Hematopoietic multipotent progenitor cell (in vitro differentiated cells): ENCODE results near the gene XRN2. TPM values are rescaled to one million over a fixed set of nuclear protein-coding genes. Genes with fewer than 3 reads are reported as not detected.

Source experiments
- DNase-seq, 3 donors: peaks; one replicate each; pipeline ENCODE4 v3.0.0-alpha.2; 2011 to 2015; ENCODE audit warnings: low read depth in 2 of 3, low spot score in 2 of 3
- total RNA-seq: library from RNA; depleted of rRNA; stranded (reverse); fragments of >200 nt; gene quantifications from one replicate; pipeline ENCODE4 v1.2.3, GENCODE V29; 2012

The XRN2 gene
- total RNA-seq, 1 donor = 46.6 TPM

GRCh38 chr20:21291026-21291425, 12.1 kb upstream of the XRN2 start:
- no peak for DNase-seq

- no peak for DNase-seq
Measured at GRCh38 chr20:21294755-21295154, 8.4 kb upstream of the XRN2 start.

- no peak for DNase-seq
Measured at GRCh38 chr20:21301940-21302663, 1.0 kb upstream of the XRN2 start.

- DNase-seq = no peak
Measured at GRCh38 chr20:21302664-21303060, 469 bp upstream of the XRN2 start.

- DNase-seq = peak in 2 of 3 donors; percentile 48 to 64
Measured at GRCh38 chr20:21303872-21304586, 898 bp downstream of the XRN2 start.

- no peak for DNase-seq
Measured at GRCh38 chr20:21308340-21308739, 5.2 kb downstream of the XRN2 start.

GRCh38 chr20:21309678-21310467, 6.7 kb downstream of the XRN2 start:
- DNase-seq = no peak

- DNase-seq = no peak
Measured at GRCh38 chr20:21312813-21313474, 9.8 kb downstream of the XRN2 start.

- DNase-seq = peak in 1 of 3 donors; percentile 29
Measured at GRCh38 chr20:21315138-21315537, 12.0 kb downstream of the XRN2 start.

GRCh38 chr20:21322083-21322710, 19.1 kb downstream of the XRN2 start:
- no peak for DNase-seq

GRCh38 chr20:21322921-21323331, 19.8 kb downstream of the XRN2 start:
- DNase-seq = no peak

- DNase-seq = no peak
Measured at GRCh38 chr20:21323640-21324039, 20.5 kb downstream of the XRN2 start.

- DNase-seq = no peak
Measured at GRCh38 chr20:21324126-21324525, 21.0 kb downstream of the XRN2 start.

GRCh38 chr20:21325296-21325695, 22.2 kb downstream of the XRN2 start:
- peak in 2 of 3 donors; percentile 25 to 43 for DNase-seq

GRCh38 chr20:21326700-21327099, 23.6 kb downstream of the XRN2 start:
- no peak for DNase-seq

- DNase-seq = no peak
Measured at GRCh38 chr20:21336455-21337151, 33.5 kb downstream of the XRN2 start.

GRCh38 chr20:21338291-21338690, 35.2 kb downstream of the XRN2 start:
- no peak for DNase-seq

GRCh38 chr20:21339499-21339898, 36.4 kb downstream of the XRN2 start:
- no peak for DNase-seq

- DNase-seq = no peak
Measured at GRCh38 chr20:21340991-21341697, 38.0 kb downstream of the XRN2 start.
